Transverse colon (tissue), 4 donors: ENCODE results near the gene UBLCP1. TPM values are rescaled to one million over a fixed set of nuclear protein-coding genes. Genes with fewer than 3 reads are reported as not detected.

Experiments
- DNase-seq: peaks from one replicate; pipeline ENCODE4 v3.0.0-alpha.2; 2019
- H3K27ac ChIP-seq, 4 donors: fragments of 200-600 bp; sonication (generic); 2 replicates each; pipeline ENCODE4 v1.5.1; 2016 to 2018; ENCODE audit warnings: inconsistent platforms in 4 of 4
- H3K27me3 ChIP-seq: fragments of 200-600 bp; sonication (generic); 2 replicates; pipeline ENCODE4 v1.5.1; 2017; ENCODE audit warnings: inconsistent platforms
- H3K36me3 ChIP-seq, 4 donors: fragments of 200-600 bp; sonication (generic); 2 replicates each; pipeline ENCODE4 v1.5.1; 2017 to 2019; ENCODE audit warnings: inconsistent platforms in 4 of 4
- H3K4me1 ChIP-seq, 4 donors: fragments of 200-600 bp; sonication (generic); 2 replicates each; pipeline ENCODE4 v1.5.1; 2017 to 2020; ENCODE audit warnings: inconsistent platforms in 4 of 4
- H3K4me3 ChIP-seq, 4 donors: fragments of 200-600 bp; sonication (generic); 1 replicate in 1 of 4; 2 replicates in 3 of 4; pipeline versions ENCODE4 v1.5.1 to v1.6.1; 2017 to 2019; ENCODE audit warnings: inconsistent platforms in 4 of 4
- H3K9me3 ChIP-seq, 2 donors: fragments of 200-600 bp; sonication (generic); 2 replicates each; pipeline ENCODE4 v1.5.1; 2017 to 2019; ENCODE audit warnings: inconsistent platforms in 2 of 2
- EP300 ChIP-seq: sonication (generic); formaldehyde crosslinking; IDR thresholded peaks from one replicate; pipeline ENCODE4 v1.6.1; 2017; ENCODE audit warnings: antibody characterized with exemption, low read depth
- POLR2A ChIP-seq: fragments of 450-650 bp; IDR thresholded peaks from one replicate; pipeline ENCODE4 v1.6.1; 2016; ENCODE audit warnings: antibody characterized with exemption, mild to moderate bottlenecking, moderate library complexity
- POLR2AphosphoS5 ChIP-seq, 3 donors: sonication (generic); formaldehyde crosslinking; IDR thresholded peaks; one replicate each; pipeline ENCODE4 v1.6.1; 2016; ENCODE audit warnings: antibody characterized with exemption in 3 of 3
- WGBS, 2 donors: methylation state at CpG; one replicate each; pipeline ENCODE4 v1.1.5; 2018; ENCODE audit warnings: low coverage in 1 of 2; 5-methylcytosine and 5-hydroxymethylcytosine counted together
- in situ Hi-C, 4 donors: fragments of 200-750 bp; cut with MboI; loops; one replicate each; pipeline versions ENCODE4 v1.15.0 to v1.15.1; 2017; ENCODE audit warnings: low sequenced_read_pairs in 3 of 4, low pct_ligation_motif_present in 1 of 4, low pct_unique_long_range_greater_than_20kb in 1 of 4
- intact Hi-C: fragments of 100-400 bp; cut with DNase I; formaldehyde crosslinking; loops from one replicate; pipeline ENCODE4 v1.15.1; 2023; ENCODE audit warnings: low total_unique reads
- total RNA-seq, 4 donors: library from RNA; depleted of rRNA; stranded (reverse); fragments of >200 nt; gene quantifications; one replicate each; pipeline ENCODE4 v1.1.0, GENCODE V29; 2016
- TF ChIP-seq, protein P1 (sequence below), 5 experiments: fragments of 200-600 bp in 3 of 5; fragments of 450-650 bp in 2 of 5; sonication (generic) in 3 of 5; IDR thresholded peaks; 1 replicate in 2 of 5; 2 replicates in 3 of 5; pipeline ENCODE4 v1.5.1; 2016 to 2017; ENCODE audit warnings: antibody characterized with exemption in 5 of 5, inconsistent platforms in 3 of 5, mild to moderate bottlenecking in 2 of 5, moderate library complexity in 1 of 5

UBLCP1 gene
- total RNA-seq, 4 donors from 2014 or later = 2.2 to 15.2 (median 8.8) TPM

DNA sequence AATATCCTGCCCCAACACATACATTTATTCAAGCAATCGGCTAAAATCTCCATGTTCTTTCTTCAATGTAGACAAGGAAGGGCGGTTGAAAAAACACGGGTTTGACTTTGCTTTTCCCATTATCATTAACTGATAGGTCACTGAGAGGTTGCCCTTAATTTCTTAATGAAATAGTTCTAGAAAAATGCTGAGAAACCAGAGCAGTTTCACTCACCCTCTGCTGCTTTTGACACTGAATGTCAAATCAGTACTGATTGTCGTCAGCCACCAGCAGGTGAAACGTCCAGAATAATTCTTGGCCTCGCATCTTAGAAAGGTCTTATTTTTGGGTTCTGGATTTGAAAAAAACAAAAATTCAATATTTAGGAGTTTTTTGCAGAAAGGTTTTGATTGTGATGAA lies 59.1 kb downstream of the UBLCP1 start:
- DNase-seq = no peak

DNA sequence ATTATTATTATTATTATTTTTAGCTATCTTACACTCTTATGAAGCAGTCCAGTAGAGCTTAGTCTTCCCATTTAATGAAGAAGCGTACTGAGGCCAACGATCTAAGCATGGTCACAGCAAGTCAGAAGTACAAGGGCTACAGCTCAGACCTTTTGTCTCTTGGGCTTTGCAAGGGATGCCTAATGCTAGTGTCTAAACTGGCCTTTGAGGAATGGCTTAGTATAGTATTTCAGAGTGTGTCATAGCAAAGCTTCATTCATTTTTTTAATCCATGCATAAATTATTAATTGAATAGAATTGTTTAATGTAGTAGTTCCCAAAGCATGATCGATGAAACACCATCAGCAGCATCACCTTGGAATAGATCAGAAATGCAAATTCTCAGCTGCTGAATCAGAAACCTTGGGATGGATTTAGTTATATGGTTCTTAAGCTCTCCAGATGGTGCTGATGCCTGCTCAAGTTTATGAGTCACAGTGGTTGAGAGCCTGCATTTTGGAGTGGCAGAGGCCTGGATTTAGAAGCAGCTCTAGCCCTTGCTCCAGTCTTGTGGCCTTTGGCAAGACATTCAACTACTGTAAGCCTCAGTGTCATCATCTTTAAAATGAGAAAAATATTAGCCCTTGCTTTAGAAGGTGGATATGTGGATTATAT lies 61.1 kb downstream of the UBLCP1 start:
- H3K4me1 ChIP-seq = no peaks in the 10 kb centered on the region
- no peak for TF ChIP-seq EP300
- TF ChIP-seq, protein P1, sequence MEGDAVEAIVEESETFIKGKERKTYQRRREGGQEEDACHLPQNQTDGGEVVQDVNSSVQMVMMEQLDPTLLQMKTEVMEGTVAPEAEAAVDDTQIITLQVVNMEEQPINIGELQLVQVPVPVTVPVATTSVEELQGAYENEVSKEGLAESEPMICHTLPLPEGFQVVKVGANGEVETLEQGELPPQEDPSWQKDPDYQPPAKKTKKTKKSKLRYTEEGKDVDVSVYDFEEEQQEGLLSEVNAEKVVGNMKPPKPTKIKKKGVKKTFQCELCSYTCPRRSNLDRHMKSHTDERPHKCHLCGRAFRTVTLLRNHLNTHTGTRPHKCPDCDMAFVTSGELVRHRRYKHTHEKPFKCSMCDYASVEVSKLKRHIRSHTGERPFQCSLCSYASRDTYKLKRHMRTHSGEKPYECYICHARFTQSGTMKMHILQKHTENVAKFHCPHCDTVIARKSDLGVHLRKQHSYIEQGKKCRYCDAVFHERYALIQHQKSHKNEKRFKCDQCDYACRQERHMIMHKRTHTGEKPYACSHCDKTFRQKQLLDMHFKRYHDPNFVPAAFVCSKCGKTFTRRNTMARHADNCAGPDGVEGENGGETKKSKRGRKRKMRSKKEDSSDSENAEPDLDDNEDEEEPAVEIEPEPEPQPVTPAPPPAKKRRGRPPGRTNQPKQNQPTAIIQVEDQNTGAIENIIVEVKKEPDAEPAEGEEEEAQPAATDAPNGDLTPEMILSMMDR (IDR thresholded peaks at IDR 0.05) = no peak
- no peak for TF ChIP-seq POLR2AphosphoS5 (IDR thresholded peaks at IDR 0.05)
- no peak for TF ChIP-seq POLR2A
- H3K27ac ChIP-seq = no peak overlapping the region
- in situ Hi-C loops = loop anchor here in 1 of 4 donors (25.0 kb wide), 1 partner anchor 663 kb away; no protein-coding TSS in a partner anchor
- DNase-seq = no peak
- no peak overlapping the region for H3K4me3 ChIP-seq
- intact Hi-C loops = no loop called here
- no peaks in the 10 kb centered on the region for H3K36me3 ChIP-seq
- no peaks in the 10 kb centered on the region for H3K9me3 ChIP-seq
- 89% methylated on average over 3 of the region's 3 CpGs; no CpG with 5 or more reads in 1 of the 2 donors for WGBS, 2 donors
- peaks cover 7% of the 10 kb centered on the region for H3K27me3 ChIP-seq

More for the DNA sequence above, 59.1 kb downstream of the UBLCP1 start:
- no peaks in the 10 kb centered on the region for H3K9me3 ChIP-seq
- H3K4me1 ChIP-seq = no peaks in the 10 kb centered on the region
- TF ChIP-seq POLR2AphosphoS5 (IDR thresholded peaks at IDR 0.05) (no peak), EP300 (no peak), POLR2A (no peak)
- TF ChIP-seq, protein P1 (IDR thresholded peaks at IDR 0.05) = no peak
- no peaks in the 10 kb centered on the region for H3K36me3 ChIP-seq
- in situ Hi-C loops = loop anchor here in 1 of 4 donors (25.0 kb wide), 1 partner anchor 665 kb away; no protein-coding TSS in a partner anchor
- no peak overlapping the region for H3K4me3 ChIP-seq
- WGBS, 2 donors = 80 to 82% methylated on average over 6 of the region's 6 CpGs
- H3K27me3 ChIP-seq = no peaks in the 10 kb centered on the region
- H3K27ac ChIP-seq = no peak overlapping the region
- intact Hi-C loops = no loop called here

DNA sequence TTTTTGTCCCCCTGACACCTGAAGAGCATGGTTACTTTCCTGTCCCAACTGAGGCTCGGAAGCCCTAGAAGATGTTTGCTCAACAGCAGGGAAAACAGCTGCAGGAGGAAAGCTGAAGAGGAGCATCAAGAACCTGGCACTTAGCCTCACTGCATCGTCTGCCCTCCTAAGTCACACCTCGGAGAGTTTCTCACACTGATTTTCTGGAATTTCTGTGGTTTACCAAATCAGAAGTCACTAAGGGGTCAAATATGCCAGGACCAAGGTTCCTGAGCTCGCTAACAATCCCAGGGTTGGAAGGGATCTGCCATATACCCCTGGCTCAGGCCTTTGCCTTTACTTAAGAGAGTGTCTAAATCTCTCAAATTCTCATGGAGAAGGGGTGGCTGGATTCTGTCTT lies 61.9 kb downstream of the UBLCP1 start:
- no peak overlapping the region for H3K27ac ChIP-seq
- no peak for DNase-seq
- H3K27me3 ChIP-seq = peaks cover 14% of the 10 kb centered on the region
- no peak overlapping the region for H3K4me3 ChIP-seq
- intact Hi-C loops (no loop called here), in situ Hi-C loops (loop anchor here in 1 of 4 donors (25.0 kb wide), 1 partner anchor 662 kb away; no protein-coding TSS in a partner anchor)
- no peaks in the 10 kb centered on the region for H3K9me3 ChIP-seq
- H3K4me1 ChIP-seq = no peaks in the 10 kb centered on the region
- TF ChIP-seq POLR2AphosphoS5 (IDR thresholded peaks at IDR 0.05) (no peak), EP300 (no peak), POLR2A (no peak)
- TF ChIP-seq, protein P1 (IDR thresholded peaks at IDR 0.05) = no peak
- H3K36me3 ChIP-seq = no peaks in the 10 kb centered on the region
- 60 to 85% methylated on average over 2 to 4 of the region's 4 CpGs for WGBS, 2 donors

DNA sequence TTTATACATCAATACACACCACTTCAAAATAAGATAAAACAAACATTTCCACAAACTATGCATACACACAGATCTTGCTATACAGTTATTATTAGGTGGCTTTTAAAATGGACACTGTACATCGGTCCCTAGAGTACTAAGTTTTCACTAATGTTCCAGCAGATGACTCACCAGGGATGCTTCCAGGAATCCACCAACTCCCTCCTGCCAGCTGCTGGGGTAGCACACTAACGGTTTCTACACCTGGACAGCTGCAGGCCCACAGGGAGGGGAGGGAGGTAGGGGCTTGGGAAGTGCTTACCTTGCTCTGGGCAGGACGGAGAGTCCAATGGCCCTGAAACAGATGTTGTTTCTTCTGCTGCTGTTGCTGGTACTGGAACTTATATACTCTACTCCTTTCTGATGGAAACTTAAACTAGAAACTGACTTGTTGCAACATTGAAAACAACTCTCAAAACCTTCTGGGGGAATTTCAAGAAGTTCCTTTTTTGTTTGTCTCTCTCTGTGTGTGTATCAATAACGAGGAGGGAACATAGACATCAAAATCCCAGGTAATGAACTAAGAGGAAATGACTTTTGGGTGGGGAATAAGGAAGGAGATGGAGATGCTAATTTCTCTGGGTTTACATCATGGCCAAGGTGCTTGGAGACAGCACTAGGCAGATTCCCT lies 67.2 kb downstream of the UBLCP1 start, which contains the start of gene IL12B:
TSS of gene IL12B (minus strand) at position 357 of the 670 bp plus-strand sequence. CDS start 3,705 bp downstream, outside the sequence.
- H3K4me1 ChIP-seq = peaks cover 0 to 8% (median 2%) of the 10 kb centered on the region in 4 donors
- peak within 1 kb of the TSS in 3 of 4 donors; percentile 19 to 44 (median 36) for H3K4me3 ChIP-seq
- TF ChIP-seq POLR2AphosphoS5 (IDR thresholded peaks at IDR 0.05) = no peak
- no peak for TF ChIP-seq POLR2A
- TF ChIP-seq EP300 = no peak
- TF ChIP-seq, protein P1 (IDR thresholded peaks at IDR 0.05) = no peak
- H3K27ac ChIP-seq = no peak within 1 kb of the TSS
- H3K9me3 ChIP-seq = no peaks in the 10 kb centered on the region
- no peaks in the 10 kb centered on the region for H3K36me3 ChIP-seq
- intact Hi-C loops (no loop called here), in situ Hi-C loops (no loop called here)
- DNase-seq = no peak
- H3K27me3 ChIP-seq = peaks cover 21% of the 10 kb centered on the region
- 50% methylated on average over 2 of the region's 4 CpGs for WGBS, 2 donors
